GM21619 (cell line): ENCODE results near the gene EPN3.

Source experiments
- ATAC-seq: cut with Tn5 transposase; IDR thresholded peaks from one replicate; pipeline ENCODE4 v1.9.1; 2021; ENCODE audit not compliant: unreplicated experiment

Gene EPN3

GRCh38 chr17:50586421-50587247, 54.1 kb downstream of the EPN3 start:
- ATAC-seq = no peak

GRCh38 chr17:50587571-50587970, 55.0 kb downstream of the EPN3 start:
- no peak for ATAC-seq

- no peak for ATAC-seq
Observed at GRCh38 chr17:50588391-50589049, 56.0 kb downstream of the EPN3 start.

- ATAC-seq = no peak
Observed at GRCh38 chr17:50589095-50589705, 56.7 kb downstream of the EPN3 start.

GRCh38 chr17:50590946-50591737, 58.6 kb downstream of the EPN3 start:
- ATAC-seq = no peak

GRCh38 chr17:50593321-50593720, 60.8 kb downstream of the EPN3 start:
- ATAC-seq = no peak
